HCT116 (cell line): Measurements from ENCODE around the gene RBMX. TPM values are rescaled to one million over a fixed set of nuclear protein-coding genes. Genes with fewer than 3 reads are reported as not detected.

Experiments
- ATAC-seq: fragments of 200-7000 bp; cut with Tn5 transposase; 2 replicates; pipeline ENCODE4 v1.9.1; 2020; ENCODE audit warnings: mild to moderate bottlenecking, moderate library complexity
- BruUV-seq: library from RNA; stranded (reverse); fragments of 400-500 nt; replicated peaks from 2 replicates; lab custom pipeline; 2021; lab: Mats Ljungman, UMichigan
- CTCF ChIA-PET: fragments of 300-600 bp; sonication (Branson Sonifier 250); formaldehyde crosslinking; loops from one replicate; lab custom pipeline; 2021; ENCODE audit warnings: antibody characterized with exemption; lab: Charles Lee
- POLR2A ChIA-PET: fragments of 300-600, 350-600 bp; sonication (Branson Sonifier 250); formaldehyde crosslinking; loops from one replicate; lab custom pipeline; 2021; ENCODE audit warnings: antibody characterized with exemption; lab: Charles Lee
- RAD21 ChIA-PET, 2 experiments: fragments of 300-600 bp; sonication (Branson Sonifier 250); formaldehyde crosslinking; loops; one replicate each; lab custom pipeline; 2023; ENCODE audit warnings: low total read pairs in 2 of 2; ENCODE audit not compliant: uncharacterized antibody in 2 of 2, unreplicated experiment in 2 of 2, low non-redundant PET in 1 of 2; lab: Charles Lee
- DNase-seq: peaks from one replicate; pipeline ENCODE4 v3.0.0-alpha.2; 2010; ENCODE audit warnings: low read depth, low spot score
- H2AFZ ChIP-seq: fragments of 200-600 bp; shearing (Covaris generic), sonication (generic); 2 replicates; pipeline ENCODE4 v1.6.1; 2017; ENCODE audit warnings: low read depth, mixed run types, mixed read lengths, antibody characterized with exemption, low read length; ENCODE audit not compliant: poor library complexity, severe bottlenecking
- H3K27ac ChIP-seq: 2 replicates; pipeline ENCODE4 v1.5.1; 2012; ENCODE audit warnings: low read depth, low read length
- H3K27me3 ChIP-seq: fragments of 200-600 bp; sonication (generic); 2 replicates; pipeline ENCODE4 v1.6.1; 2016; ENCODE audit warnings: mixed run types, low read length, mixed read lengths; ENCODE audit not compliant: insufficient read depth
- H3K36me3 ChIP-seq, 2 experiments: fragments of 200-500 bp in 1 of 2; fragments of 200-600 bp in 1 of 2; sonication (Bioruptor generic) in 1 of 2; sonication (generic) in 1 of 2; 2 replicates each; pipeline versions ENCODE4 v1.5.1 to v1.6.1; 2014 to 2016; ENCODE audit warnings: low read length in 2 of 2, inconsistent platforms in 1 of 2, mixed read lengths in 1 of 2, mixed run types in 1 of 2; ENCODE audit not compliant: insufficient read depth in 2 of 2, control insufficient read depth in 1 of 2
- H3K4me1 ChIP-seq, 2 experiments: fragments of 200-600 bp in 1 of 2; sonication (generic) in 1 of 2; 2 replicates each; pipeline versions ENCODE4 v1.5.1 to v1.6.1; 2012 to 2017; ENCODE audit warnings: low read length in 2 of 2, inconsistent platforms in 1 of 2, mild to moderate bottlenecking in 1 of 2, mixed read lengths in 1 of 2, mixed run types in 1 of 2, moderate library complexity in 1 of 2; ENCODE audit not compliant: insufficient read depth in 2 of 2, control insufficient read depth in 1 of 2
- H3K4me2 ChIP-seq: fragments of 200-600 bp; sonication (generic); 2 replicates; pipeline ENCODE4 v1.6.1; 2017; ENCODE audit warnings: mixed run types, low read length, mixed read lengths
- H3K4me3 ChIP-seq, 2 experiments: fragments of 200-600 bp in 1 of 2; sonication (generic) in 1 of 2; replicated peaks in 1 of 2; 2 replicates each; pipeline ENCODE4 v1.5.1; 2011 to 2016; ENCODE audit warnings: low read length in 2 of 2, control low read depth in 1 of 2, low read depth in 1 of 2, mild to moderate bottlenecking in 1 of 2, mixed read lengths in 1 of 2, mixed run types in 1 of 2
- H3K79me2 ChIP-seq: fragments of 200-600 bp; sonication (generic); 2 replicates; pipeline ENCODE4 v1.6.1; 2017; ENCODE audit warnings: mild to moderate bottlenecking, mixed run types, low read length, moderate library complexity, mixed read lengths; ENCODE audit not compliant: insufficient read depth
- H3K9ac ChIP-seq: fragments of 200-600 bp; sonication (generic); 2 replicates; pipeline ENCODE4 v1.6.1; 2016; ENCODE audit warnings: low read length, mixed read lengths
- H3K9me2 ChIP-seq: fragments of 200-600 bp; sonication (generic), shearing (Covaris generic); 2 replicates; pipeline ENCODE4 v1.6.1; 2017; ENCODE audit warnings: mixed run types, mild to moderate bottlenecking, moderate library complexity; ENCODE audit not compliant: insufficient read depth
- H3K9me3 ChIP-seq, 2 experiments: fragments of 200-500 bp in 1 of 2; fragments of 200-600 bp in 1 of 2; sonication (Bioruptor generic) in 1 of 2; sonication (generic) in 1 of 2; 2 replicates each; pipeline ENCODE4 v1.6.1; 2014 to 2017; ENCODE audit warnings: low read length in 2 of 2, mixed read lengths in 2 of 2, inconsistent platforms in 1 of 2, low read depth in 1 of 2, mild to moderate bottlenecking in 1 of 2, mixed run types in 1 of 2, moderate library complexity in 1 of 2; ENCODE audit not compliant: control insufficient read depth in 1 of 2, insufficient read depth in 1 of 2
- H4K20me1 ChIP-seq: fragments of 200-600 bp; sonication (generic), shearing (Covaris generic); 2 replicates; pipeline ENCODE4 v1.6.1; 2017; ENCODE audit warnings: mixed run types, mild to moderate bottlenecking, moderate library complexity; ENCODE audit not compliant: insufficient read depth
- CTCF ChIP-seq, 3 experiments: fragments of 200-600 bp in 1 of 3; sonication (generic) in 1 of 3; IDR thresholded peaks in 2 of 3; conservative IDR thresholded peaks in 1 of 3; 2 replicates each; pipeline ENCODE4 v1.5.1; 2012 to 2017; ENCODE audit warnings: low read depth in 2 of 3, low read length in 2 of 3, antibody characterized with exemption in 1 of 3, borderline replicate concordance in 1 of 3, control low read depth in 1 of 3, mild to moderate bottlenecking in 1 of 3, mixed read lengths in 1 of 3, mixed run types in 1 of 3, moderate library complexity in 1 of 3; ENCODE audit not compliant: insufficient read depth in 1 of 3
- POLR2AphosphoS5 ChIP-seq: IDR thresholded peaks from 2 replicates; pipeline ENCODE4 v1.6.1; 2011; ENCODE audit warnings: mild to moderate bottlenecking, low read depth, low read length, moderate library complexity
- SIN3A ChIP-seq: IDR thresholded peaks from 2 replicates; pipeline ENCODE4 v1.6.1; 2012; ENCODE audit warnings: low read depth
- SP1 ChIP-seq: IDR thresholded peaks from 2 replicates; pipeline ENCODE4 v1.6.1; 2012; ENCODE audit warnings: low read depth
- YY1 ChIP-seq: IDR thresholded peaks from 2 replicates; pipeline ENCODE4 v1.6.1; 2011; ENCODE audit warnings: low read length, low read depth, moderate library complexity, mild to moderate bottlenecking; ENCODE audit not compliant: insufficient replicate concordance; ENCODE audit errors: extremely low read depth
- ZFX ChIP-seq: fragments of 450-650 bp; IDR thresholded peaks from 2 replicates; pipeline ENCODE4 v1.6.1; 2017
- intact Hi-C: fragments of 100-400 bp; cut with micrococcal nuclease; formaldehyde crosslinking; loops from 2 replicates; pipeline ENCODE4 v1.10.0; 2022
- total RNA-seq: library from RNA; stranded (reverse); gene quantifications from one replicate; pipeline ENCODE4 v1.2.1, GENCODE V29; 2021; ENCODE audit not compliant: unreplicated experiment

RBMX gene
- total RNA-seq, 1 experiment from 2014 or later, result 267 TPM

DNA sequence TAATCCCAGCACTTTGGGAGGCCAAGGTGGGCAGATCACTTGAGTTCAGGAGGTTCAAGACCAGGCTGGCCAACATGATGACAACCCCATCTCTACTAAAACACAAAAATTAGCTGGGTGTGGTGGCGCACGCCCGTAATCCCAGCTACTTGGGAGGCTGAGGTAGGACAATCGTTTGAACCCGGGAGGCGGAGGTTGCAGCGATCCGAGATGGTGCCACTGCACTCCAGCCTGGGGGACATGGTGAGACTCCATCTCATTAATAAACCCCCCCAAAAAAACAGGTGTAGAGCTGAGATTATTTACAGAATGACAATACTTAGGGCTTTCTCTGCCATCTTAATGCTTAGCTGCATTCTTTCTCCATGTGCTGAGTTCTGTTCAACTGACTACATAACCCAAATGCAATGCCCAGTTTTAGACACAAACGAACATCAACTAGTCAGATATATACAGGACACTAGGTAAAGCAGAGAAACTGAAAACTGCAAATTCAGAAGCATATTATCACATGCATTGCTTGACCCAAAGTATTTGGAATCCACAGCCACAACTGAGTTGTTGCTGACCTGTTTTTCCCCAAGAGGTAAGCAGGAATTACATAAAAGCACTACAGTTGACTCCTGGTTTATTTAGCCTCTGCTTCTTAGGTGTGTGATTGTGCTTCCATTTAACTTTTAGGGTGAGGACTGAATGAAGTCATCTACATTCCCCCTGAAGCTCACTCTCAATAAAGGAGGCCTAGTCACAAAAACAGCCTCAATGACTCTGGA, 12.1 kb downstream of the RBMX start (continued):
- TF ChIP-seq CTCF (IDR thresholded peaks at IDR 0.05 in 2 of 3, conservative IDR thresholded peaks at IDR 0.05 in 1 of 3; ENCODE audit: borderline replicate concordance in 1 of 3, insufficient read depth in 1 of 3, low read depth in 2 of 3, low read length in 2 of 3), result no peak

DNA sequence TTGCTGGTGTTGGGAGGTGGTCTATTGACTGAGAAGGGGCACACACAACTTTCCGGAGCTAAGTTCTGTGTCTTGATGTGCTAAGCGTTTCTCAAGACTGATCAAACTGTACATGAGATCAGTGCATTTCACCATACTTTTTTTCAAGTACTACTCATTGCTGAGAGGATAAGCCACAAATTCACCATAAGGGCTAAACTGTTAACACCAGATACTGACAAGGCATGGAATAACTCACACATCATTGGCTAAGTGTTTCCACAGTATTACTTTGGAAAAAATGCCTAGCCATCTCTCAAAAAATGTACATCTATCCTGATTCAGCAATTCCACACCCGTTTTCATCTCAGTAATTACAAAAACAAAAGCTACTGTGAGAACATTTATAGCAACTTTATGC, 13.0 kb downstream of the RBMX start:
- H3K27me3 ChIP-seq, result no peaks in the 10 kb centered on the region
- no peak overlapping the region for H3K4me3 ChIP-seq
- no peak overlapping the region for H2AFZ ChIP-seq
- peaks cover 72% of the 10 kb centered on the region for H3K79me2 ChIP-seq
- peaks cover 28% of the 10 kb centered on the region; the same call in 1 of the 2 replicates for H4K20me1 ChIP-seq
- no TSS peak for BruUV-seq
- CTCF ChIA-PET, result no interaction called here
- no peaks in the 10 kb centered on the region for H3K4me1 ChIP-seq
- no peaks in the 10 kb centered on the region for H3K9me3 ChIP-seq
- RAD21 ChIA-PET, result no interaction called here
- ATAC-seq (no peak), DNase-seq (no peak)
- POLR2A ChIA-PET, result interaction anchor here (1.1 kb wide), 1 partner anchor 13 kb away, joined by 3 read pairs; the partner anchor contains the start of gene RBMX
- H3K27ac ChIP-seq, result no peak overlapping the region
- H3K9ac ChIP-seq, result no peak overlapping the region
- TF ChIP-seq YY1 (no peak), SP1 (no peak), SIN3A (no peak), POLR2AphosphoS5 (no peak), ZFX (no peak)
- H3K9me2 ChIP-seq, result no peaks in the 10 kb centered on the region
- intact Hi-C loops, result no loop called here
- H3K36me3 ChIP-seq, result peaks cover 13 to 37% of the 10 kb centered on the region in 2 experiments; a peak in 3 of 4 replicates
- no peak overlapping the region for H3K4me2 ChIP-seq
